PFSK-1 (cell line): ENCODE data around the gene SIRT7.

Source experiments
- POLR2AphosphoS5 ChIP-seq: IDR thresholded peaks from 2 replicates; pipeline ENCODE4 v1.6.1; 2012; ENCODE audit warnings: low read depth, mild to moderate bottlenecking, control low read depth, low read length, moderate library complexity
- TAF1 ChIP-seq: IDR thresholded peaks from 2 replicates; pipeline ENCODE4 v1.6.1; 2012; ENCODE audit warnings: low read length, control low read depth, borderline replicate concordance; ENCODE audit not compliant: insufficient read depth
- TF ChIP-seq, protein P1 (sequence below), 2 experiments: IDR thresholded peaks; 2 replicates each; pipeline versions ENCODE4 v1.6.1 to v1.8.0; 2011 to 2012; ENCODE audit warnings: low read depth in 2 of 2, low read length in 2 of 2, control low read depth in 1 of 2, inconsistent platforms in 1 of 2, mild to moderate bottlenecking in 1 of 2, moderate library complexity in 1 of 2; ENCODE audit not compliant: insufficient read depth in 1 of 2

DNA sequence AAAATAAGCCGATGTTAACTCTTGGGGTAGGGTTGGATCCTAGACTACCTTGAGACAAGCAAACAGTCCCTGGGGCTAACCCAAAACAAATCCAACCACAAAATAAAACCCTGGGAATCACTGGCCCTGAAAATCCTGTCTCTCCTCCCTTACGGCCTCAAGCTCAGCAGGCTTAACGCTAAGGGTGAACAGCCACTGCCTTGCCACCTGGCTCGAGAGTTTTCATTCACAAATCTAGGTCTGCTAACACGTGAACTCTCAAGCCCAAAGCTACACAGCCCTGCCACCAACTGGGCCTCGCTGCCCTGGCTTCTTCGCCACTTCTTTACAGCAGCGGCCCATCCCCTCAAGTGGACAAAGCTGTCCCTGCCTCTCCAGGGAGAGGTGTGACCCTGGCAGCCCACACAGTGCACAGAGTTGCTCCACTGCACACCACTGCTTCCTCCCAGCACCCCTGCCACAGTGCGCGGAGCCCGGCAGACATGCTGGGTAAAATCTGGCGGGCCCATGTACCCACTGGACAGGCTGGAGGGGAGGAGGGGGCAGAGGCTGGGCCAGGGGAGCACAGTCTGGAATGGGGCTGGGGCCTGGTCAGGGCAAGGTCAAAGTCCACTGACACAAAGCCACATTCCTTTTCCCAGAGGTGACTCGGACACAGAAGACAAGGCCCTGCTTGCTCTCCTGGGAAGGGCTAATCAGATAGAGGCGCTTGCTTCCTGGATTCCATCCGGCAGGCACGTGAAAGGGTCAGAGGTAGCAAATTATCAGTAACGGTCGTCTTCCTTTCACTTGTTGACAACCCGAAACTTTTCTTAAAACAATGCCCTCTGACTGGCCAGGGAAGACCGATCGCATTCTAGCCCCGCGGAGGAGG, 7.8 kb downstream of the SIRT7 start:
- TF ChIP-seq, protein P1, sequence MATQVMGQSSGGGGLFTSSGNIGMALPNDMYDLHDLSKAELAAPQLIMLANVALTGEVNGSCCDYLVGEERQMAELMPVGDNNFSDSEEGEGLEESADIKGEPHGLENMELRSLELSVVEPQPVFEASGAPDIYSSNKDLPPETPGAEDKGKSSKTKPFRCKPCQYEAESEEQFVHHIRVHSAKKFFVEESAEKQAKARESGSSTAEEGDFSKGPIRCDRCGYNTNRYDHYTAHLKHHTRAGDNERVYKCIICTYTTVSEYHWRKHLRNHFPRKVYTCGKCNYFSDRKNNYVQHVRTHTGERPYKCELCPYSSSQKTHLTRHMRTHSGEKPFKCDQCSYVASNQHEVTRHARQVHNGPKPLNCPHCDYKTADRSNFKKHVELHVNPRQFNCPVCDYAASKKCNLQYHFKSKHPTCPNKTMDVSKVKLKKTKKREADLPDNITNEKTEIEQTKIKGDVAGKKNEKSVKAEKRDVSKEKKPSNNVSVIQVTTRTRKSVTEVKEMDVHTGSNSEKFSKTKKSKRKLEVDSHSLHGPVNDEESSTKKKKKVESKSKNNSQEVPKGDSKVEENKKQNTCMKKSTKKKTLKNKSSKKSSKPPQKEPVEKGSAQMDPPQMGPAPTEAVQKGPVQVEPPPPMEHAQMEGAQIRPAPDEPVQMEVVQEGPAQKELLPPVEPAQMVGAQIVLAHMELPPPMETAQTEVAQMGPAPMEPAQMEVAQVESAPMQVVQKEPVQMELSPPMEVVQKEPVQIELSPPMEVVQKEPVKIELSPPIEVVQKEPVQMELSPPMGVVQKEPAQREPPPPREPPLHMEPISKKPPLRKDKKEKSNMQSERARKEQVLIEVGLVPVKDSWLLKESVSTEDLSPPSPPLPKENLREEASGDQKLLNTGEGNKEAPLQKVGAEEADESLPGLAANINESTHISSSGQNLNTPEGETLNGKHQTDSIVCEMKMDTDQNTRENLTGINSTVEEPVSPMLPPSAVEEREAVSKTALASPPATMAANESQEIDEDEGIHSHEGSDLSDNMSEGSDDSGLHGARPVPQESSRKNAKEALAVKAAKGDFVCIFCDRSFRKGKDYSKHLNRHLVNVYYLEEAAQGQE (IDR thresholded peaks at IDR 0.05; ENCODE audit: insufficient read depth in 1 of 2, low read depth in 2 of 2, low read length in 2 of 2): no peak
- TF ChIP-seq POLR2AphosphoS5: no peak
- TF ChIP-seq TAF1: no peak
